Memory B cell (primary cell): ENCODE data around the gene CSGALNACT2.
"Not testable (repeated sequence)": the region's sequence is repeated elsewhere in the genome, so short reads cannot be mapped to it uniquely, and the experiment has no call there.

Source experiments
- ATAC-seq: fragments of 150-1000 bp; cut with Tn5 transposase; 2 replicates; pipeline ENCODE4 v1.10.0; 2021; ENCODE audit warnings: low read depth, mild to moderate bottlenecking, moderate library complexity
- DNase-seq, 2 donors: peaks; one replicate each; pipeline ENCODE4 v3.0.0; 2022; ENCODE audit warnings: low spot score in 2 of 2
- H3K27ac Mint-ChIP-seq: one replicate; pipeline ENCODE4 v1.8.0; 2022; ENCODE audit warnings: mild to moderate bottlenecking, moderate library complexity, mixed read lengths
- H3K27me3 Mint-ChIP-seq: one replicate; pipeline ENCODE4 v1.8.0; 2022; ENCODE audit warnings: mixed read lengths
- H3K36me3 Mint-ChIP-seq: one replicate; pipeline ENCODE4 v1.8.0; 2022; ENCODE audit warnings: mild to moderate bottlenecking, mixed read lengths
- H3K4me1 Mint-ChIP-seq: one replicate; pipeline ENCODE4 v1.8.0; 2022; ENCODE audit warnings: mixed read lengths
- H3K4me3 Mint-ChIP-seq: one replicate; pipeline ENCODE4 v1.8.0; 2022; ENCODE audit warnings: mild to moderate bottlenecking, moderate library complexity, mixed read lengths
- H3K9me3 Mint-ChIP-seq: one replicate; pipeline ENCODE4 v1.8.0; 2022; ENCODE audit warnings: mixed read lengths

CSGALNACT2 gene

GRCh38 chr10:43160046-43160920, 22.0 kb downstream of the CSGALNACT2 start:
- peak overlapping the region; percentile 5 for H3K27ac Mint-ChIP-seq
- H3K36me3 Mint-ChIP-seq: peaks cover 33% of the 10 kb centered on the region
- DNase-seq (no peak), ATAC-seq (peak; percentile 60)
- H3K4me3 Mint-ChIP-seq: no peak overlapping the region
- H3K9me3 Mint-ChIP-seq: no peaks in the 10 kb centered on the region
- H3K4me1 Mint-ChIP-seq: peaks cover 25% of the 10 kb centered on the region
- no peaks in the 10 kb centered on the region for H3K27me3 Mint-ChIP-seq

GRCh38 chr10:43160921-43161255, 22.6 kb downstream of the CSGALNACT2 start:
- no peak for DNase-seq
- Mint-ChIP-seq H3K27me3 (no peaks in the 10 kb centered on the region), H3K9me3 (no peaks in the 10 kb centered on the region), H3K4me3 (no peak overlapping the region), H3K36me3 (peaks cover 32% of the 10 kb centered on the region), H3K4me1 (peaks cover 22% of the 10 kb centered on the region), H3K27ac (peak overlapping the region; percentile 5)
- no peak for ATAC-seq

GRCh38 chr10:43162604-43163003, 24.4 kb downstream of the CSGALNACT2 start:
- H3K4me1 Mint-ChIP-seq: peaks cover 12% of the 10 kb centered on the region
- peak overlapping the region; percentile 5 for H3K27ac Mint-ChIP-seq
- ATAC-seq: no peak
- H3K36me3 Mint-ChIP-seq: peaks cover 25% of the 10 kb centered on the region
- H3K27me3 Mint-ChIP-seq: no peaks in the 10 kb centered on the region
- H3K9me3 Mint-ChIP-seq: no peaks in the 10 kb centered on the region
- H3K4me3 Mint-ChIP-seq: no peak overlapping the region
- DNase-seq: no peak

- no peak overlapping the region for H3K27ac Mint-ChIP-seq
Measured at GRCh38 chr10:43166207-43166879, 28.1 kb downstream of the CSGALNACT2 start.

GRCh38 chr10:43166880-43167497, 28.7 kb downstream of the CSGALNACT2 start:
- no peak for ATAC-seq
- Mint-ChIP-seq H3K4me3 (no peak overlapping the region), H3K36me3 (peaks cover 32% of the 10 kb centered on the region), H3K27ac (no peak overlapping the region), H3K4me1 (no peaks in the 10 kb centered on the region), H3K9me3 (no peaks in the 10 kb centered on the region), H3K27me3 (no peaks in the 10 kb centered on the region)
- DNase-seq: no peak

More at GRCh38 chr10:43166207-43166879, 28.1 kb downstream of the CSGALNACT2 start:
- Mint-ChIP-seq H3K27me3 (no peaks in the 10 kb centered on the region), H3K4me1 (peaks cover 4% of the 10 kb centered on the region), H3K4me3 (no peak overlapping the region), H3K36me3 (peaks cover 38% of the 10 kb centered on the region), H3K9me3 (no peaks in the 10 kb centered on the region)
- DNase-seq (no peak), ATAC-seq (no peak)

- ATAC-seq: no peak
- H3K27ac Mint-ChIP-seq: no peak overlapping the region
- peaks cover 32% of the 10 kb centered on the region for H3K36me3 Mint-ChIP-seq
Measured at GRCh38 chr10:43167498-43167889, 29.2 kb downstream of the CSGALNACT2 start.

GRCh38 chr10:43170491-43170890, 32.2 kb downstream of the CSGALNACT2 start:
- peak overlapping the region; percentile 54 for H3K27ac Mint-ChIP-seq
- H3K4me1 Mint-ChIP-seq: no peaks in the 10 kb centered on the region
- H3K9me3 Mint-ChIP-seq: no peaks in the 10 kb centered on the region
- no peak overlapping the region for H3K4me3 Mint-ChIP-seq
- H3K27me3 Mint-ChIP-seq: no peaks in the 10 kb centered on the region
- DNase-seq: no peak
- ATAC-seq: no peak
- H3K36me3 Mint-ChIP-seq: peaks cover 35% of the 10 kb centered on the region

More at GRCh38 chr10:43167498-43167889, 29.2 kb downstream of the CSGALNACT2 start:
- no peaks in the 10 kb centered on the region for H3K9me3 Mint-ChIP-seq
- no peak for DNase-seq
- no peaks in the 10 kb centered on the region for H3K4me1 Mint-ChIP-seq
- no peaks in the 10 kb centered on the region for H3K27me3 Mint-ChIP-seq
- no peak overlapping the region for H3K4me3 Mint-ChIP-seq

GRCh38 chr10:43172645-43173044, 34.4 kb downstream of the CSGALNACT2 start:
- no peak for ATAC-seq

GRCh38 chr10:43173120-43173519, 34.9 kb downstream of the CSGALNACT2 start:
- DNase-seq: no peak
- Mint-ChIP-seq H3K4me1 (no peaks in the 10 kb centered on the region), H3K9me3 (no peaks in the 10 kb centered on the region), H3K27ac (no peak overlapping the region), H3K27me3 (no peaks in the 10 kb centered on the region), H3K4me3 (no peak overlapping the region), H3K36me3 (peaks cover 55% of the 10 kb centered on the region)
- ATAC-seq: no peak

More at GRCh38 chr10:43172645-43173044, 34.4 kb downstream of the CSGALNACT2 start:
- Mint-ChIP-seq H3K9me3 (no peaks in the 10 kb centered on the region), H3K36me3 (peaks cover 50% of the 10 kb centered on the region), H3K4me3 (no peak overlapping the region), H3K27ac (no peak overlapping the region), H3K4me1 (no peaks in the 10 kb centered on the region), H3K27me3 (no peaks in the 10 kb centered on the region)
- DNase-seq: no peak

GRCh38 chr10:43174969-43175368, 36.7 kb downstream of the CSGALNACT2 start:
- H3K27me3 Mint-ChIP-seq: no peaks in the 10 kb centered on the region
- H3K9me3 Mint-ChIP-seq: peaks cover 8% of the 10 kb centered on the region
- DNase-seq (no peak), ATAC-seq (no peak)
- no peak overlapping the region for H3K27ac Mint-ChIP-seq
- H3K4me1 Mint-ChIP-seq: no peaks in the 10 kb centered on the region
- no peak overlapping the region for H3K4me3 Mint-ChIP-seq
- peaks cover 60% of the 10 kb centered on the region for H3K36me3 Mint-ChIP-seq

GRCh38 chr10:43176271-43176670, 38.0 kb downstream of the CSGALNACT2 start:
- DNase-seq (no peak), ATAC-seq (no peak)
- no peak overlapping the region for H3K27ac Mint-ChIP-seq
- H3K9me3 Mint-ChIP-seq: peaks cover 8% of the 10 kb centered on the region
- no peaks in the 10 kb centered on the region for H3K27me3 Mint-ChIP-seq
- H3K4me1 Mint-ChIP-seq: no peaks in the 10 kb centered on the region
- no peak overlapping the region for H3K4me3 Mint-ChIP-seq
- H3K36me3 Mint-ChIP-seq: peaks cover 63% of the 10 kb centered on the region

GRCh38 chr10:43177595-43177994, 39.4 kb downstream of the CSGALNACT2 start:
- Mint-ChIP-seq H3K9me3 (peaks cover 8% of the 10 kb centered on the region), H3K27me3 (no peaks in the 10 kb centered on the region), H3K36me3 (peaks cover 66% of the 10 kb centered on the region), H3K27ac (no peak overlapping the region), H3K4me1 (no peaks in the 10 kb centered on the region), H3K4me3 (no peak overlapping the region)
- ATAC-seq (no peak), DNase-seq (no peak)

GRCh38 chr10:43181146-43181545, 42.9 kb downstream of the CSGALNACT2 start:
- DNase-seq (no peak), ATAC-seq (no peak)
- H3K27me3 Mint-ChIP-seq: no peaks in the 10 kb centered on the region
- no peak overlapping the region for H3K27ac Mint-ChIP-seq
- no peak overlapping the region for H3K4me3 Mint-ChIP-seq
- H3K9me3 Mint-ChIP-seq: peaks cover 8% of the 10 kb centered on the region
- H3K4me1 Mint-ChIP-seq: no peaks in the 10 kb centered on the region
- H3K36me3 Mint-ChIP-seq: peaks cover 71% of the 10 kb centered on the region

GRCh38 chr10:43183764-43184163, 45.5 kb downstream of the CSGALNACT2 start:
- DNase-seq, ATAC-seq, H3K27ac Mint-ChIP-seq, H3K27me3 Mint-ChIP-seq, H3K4me3 Mint-ChIP-seq, H3K4me1 Mint-ChIP-seq, H3K9me3 Mint-ChIP-seq: not testable (repeated sequence)
- peaks cover 58% of the 10 kb centered on the region for H3K36me3 Mint-ChIP-seq
